HL-60 (cell line): Measurements from ENCODE around the gene TRAPPC12.

Experiments used
- DNase-seq, 2 experiments: peaks; one replicate each; pipeline ENCODE4 v3.0.0-alpha.2; 2010 to 2020; ENCODE audit warnings: low read depth in 1 of 2, low spot score in 1 of 2
- H3K27ac ChIP-seq: fragments of 250-450 bp; sonication (Bioruptor Pico); replicated peaks from 2 replicates; pipeline ENCODE4 v1.5.1; 2020; ENCODE audit warnings: mild to moderate bottlenecking, moderate library complexity
- H3K27me3 ChIP-seq: fragments of 250-450 bp; sonication (Bioruptor Pico); 2 replicates; pipeline ENCODE4 v1.5.1; 2021; ENCODE audit warnings: mild to moderate bottlenecking, moderate library complexity; ENCODE audit not compliant: insufficient read depth, poor library complexity, severe bottlenecking
- H3K4me3 ChIP-seq: replicated peaks from 2 replicates; pipeline ENCODE4 v1.5.1; 2011; ENCODE audit warnings: mild to moderate bottlenecking, control low read depth, low read length; ENCODE audit not compliant: insufficient read depth
- CTCF ChIP-seq: IDR thresholded peaks from one replicate; pipeline ENCODE4 v1.5.1; 2011; ENCODE audit warnings: low read length, control low read depth, inconsistent platforms; ENCODE audit not compliant: insufficient read depth
- GABPA ChIP-seq: IDR thresholded peaks from 2 replicates; pipeline ENCODE4 v1.6.1; 2012; ENCODE audit warnings: low read depth
- POLR2AphosphoS5 ChIP-seq: IDR thresholded peaks from 2 replicates; pipeline ENCODE4 v1.6.1; 2012; ENCODE audit warnings: low read depth
- REST ChIP-seq: IDR thresholded peaks from 2 replicates; pipeline ENCODE4 v1.6.1; 2012; ENCODE audit warnings: low read depth; ENCODE audit not compliant: insufficient replicate concordance
- SPI1 ChIP-seq: IDR thresholded peaks from 2 replicates; pipeline ENCODE4 v1.6.1; 2012; ENCODE audit warnings: low read depth, mild to moderate bottlenecking, borderline replicate concordance

TRAPPC12 gene

GRCh38 chr2:3434654-3435053 lies 55.2 kb downstream of the TRAPPC12 start:
- Histone ChIP-seq H3K27me3 (no peaks in the 10 kb centered on the region), H3K27ac (no peak overlapping the region), H3K4me3 (no peak overlapping the region)
- no peak for TF ChIP-seq POLR2AphosphoS5
- TF ChIP-seq SPI1 = no peak
- DNase-seq = no peak

GRCh38 chr2:3435445-3435844 lies 56.0 kb downstream of the TRAPPC12 start:
- DNase-seq = no peak
- no peaks in the 10 kb centered on the region for H3K27me3 ChIP-seq
- H3K27ac ChIP-seq = no peak overlapping the region
- H3K4me3 ChIP-seq = no peak overlapping the region
- TF ChIP-seq REST = no peak
- no peak for TF ChIP-seq POLR2AphosphoS5
- no peak for TF ChIP-seq CTCF
- no peak for TF ChIP-seq GABPA
- TF ChIP-seq SPI1 = no peak

GRCh38 chr2:3440477-3440876 lies 61.0 kb downstream of the TRAPPC12 start:
- no peak for TF ChIP-seq POLR2AphosphoS5
- TF ChIP-seq SPI1 = no peak
- TF ChIP-seq CTCF = no peak
- no peak for TF ChIP-seq REST
- no peak for TF ChIP-seq GABPA
- no peak overlapping the region for H3K27ac ChIP-seq

GRCh38 chr2:3441465-3441864 lies 62.0 kb downstream of the TRAPPC12 start:
- TF ChIP-seq CTCF = no peak
- no peak for TF ChIP-seq GABPA
- TF ChIP-seq REST = no peak
- TF ChIP-seq POLR2AphosphoS5 = no peak
- no peak for TF ChIP-seq SPI1
- H3K4me3 ChIP-seq = no peak overlapping the region
- H3K27ac ChIP-seq = no peak overlapping the region
- H3K27me3 ChIP-seq = no peaks in the 10 kb centered on the region
- DNase-seq = no peak

More at GRCh38 chr2:3440477-3440876, 61.0 kb downstream of the TRAPPC12 start:
- Histone ChIP-seq H3K4me3 (no peak overlapping the region), H3K27me3 (no peaks in the 10 kb centered on the region)
- DNase-seq = no peak
